CD4-positive, alpha-beta T cell treated with Interleukin-21 for 1 hour (primary cell): ENCODE data around the gene CSTF2.
"Not testable (repeated sequence)": the region's sequence is repeated elsewhere in the genome, so short reads cannot be mapped to it uniquely, and the experiment has no call there.

Source experiments
- DNase-seq: peaks from one replicate; pipeline ENCODE4 v3.0.0-alpha.2; 2020

Gene CSTF2

GRCh38 chrX:100819837-100820666, at the start of gene CSTF2:
TSS of gene CSTF2 (plus strand) at chrX:100820391. CDS start at chrX:100820417, 26 bp downstream.
- DNase-seq: peak; percentile 80

- DNase-seq: not testable (repeated sequence)
Measured at GRCh38 chrX:100796371-100796770, 23.8 kb upstream of the CSTF2 start.

GRCh38 chrX:100797359-100797758, 22.8 kb upstream of the CSTF2 start:
- DNase-seq: no peak

GRCh38 chrX:100798484-100799214, 21.5 kb upstream of the CSTF2 start:
- no peak for DNase-seq

- no peak for DNase-seq
Measured at GRCh38 chrX:100802843-100803242, 17.3 kb upstream of the CSTF2 start.

GRCh38 chrX:100804780-100805179, 15.4 kb upstream of the CSTF2 start:
- no peak for DNase-seq

GRCh38 chrX:100808265-100808664, 11.9 kb upstream of the CSTF2 start:
- not testable (repeated sequence) for DNase-seq

- DNase-seq: no peak
Measured at GRCh38 chrX:100812216-100813158, 7.7 kb upstream of the CSTF2 start.

GRCh38 chrX:100817340-100817739, 2.9 kb upstream of the CSTF2 start:
- DNase-seq: no peak

- DNase-seq: no peak
Measured at GRCh38 chrX:100819534-100819836, 706 bp upstream of the CSTF2 start.

GRCh38 chrX:100829730-100830129, 9.5 kb downstream of the CSTF2 start:
- peak; percentile 64 for DNase-seq

- no peak for DNase-seq
Measured at GRCh38 chrX:100830143-100830542, 10.0 kb downstream of the CSTF2 start.

- peak; percentile 6 for DNase-seq
Measured at GRCh38 chrX:100830547-100830946, 10.4 kb downstream of the CSTF2 start.

- no peak for DNase-seq
Measured at GRCh38 chrX:100831219-100831946, 11.2 kb downstream of the CSTF2 start.

GRCh38 chrX:100850317-100850716, 30.1 kb downstream of the CSTF2 start:
- no peak for DNase-seq

GRCh38 chrX:100852810-100853209, 32.6 kb downstream of the CSTF2 start:
- no peak for DNase-seq

- no peak for DNase-seq
Measured at GRCh38 chrX:100863326-100863864, 43.2 kb downstream of the CSTF2 start.

GRCh38 chrX:100864657-100865391, 44.6 kb downstream of the CSTF2 start:
- DNase-seq: no peak

- DNase-seq: no peak
Measured at GRCh38 chrX:100868273-100868672, 48.1 kb downstream of the CSTF2 start.

GRCh38 chrX:100870527-100870926, 50.3 kb downstream of the CSTF2 start:
- DNase-seq: no peak
